ENCODE measurements around the gene RFFL.

- TF ChIP-seq CTCF (IDR thresholded peaks at IDR 0.05) = no peak
- no peak for TF ChIP-seq EP300 (IDR thresholded peaks at IDR 0.05)
- TF ChIP-seq POLR2A (IDR thresholded peaks at IDR 0.05) = no peak
- TF ChIP-seq POLR2AphosphoS5 (IDR thresholded peaks at IDR 0.05) = no peak
Measured at GRCh38 chr17:34979153-34979552, 84.4 kb downstream of the RFFL start.
